NCI-H1694 (cell line): ENCODE results near the gene SLC26A4.
A peak's percentile ranks its signal among the peaks of the same experiment; 100 is the strongest.
"Not testable (repeated sequence)": the region's sequence is repeated elsewhere in the genome, so short reads cannot be mapped to it uniquely, and the experiment has no call there.

ENCODE experiments used
- DNase-seq: peaks from one replicate; lab custom pipeline; 2025; lab: John Stamatoyannopoulos, UW

SLC26A4 gene

GRCh38 chr7:107660381-107661080 is at the start of gene SLC26A4:
SLC26A4 (plus strand) TSS chr7:107660828; CDS start chr7:107661642, 814 bp downstream.
- no peak for DNase-seq

GRCh38 chr7:107613439-107613838 is 47.2 kb upstream of the SLC26A4 start:
- no peak for DNase-seq

- no peak for DNase-seq
Measured at GRCh38 chr7:107613948-107614347, 46.7 kb upstream of the SLC26A4 start.

- no peak for DNase-seq
Measured at GRCh38 chr7:107614425-107614824, 46.2 kb upstream of the SLC26A4 start.

- no peak for DNase-seq
Measured at GRCh38 chr7:107615910-107616680, 44.5 kb upstream of the SLC26A4 start.

- no peak for DNase-seq
Measured at GRCh38 chr7:107622429-107622828, 38.2 kb upstream of the SLC26A4 start.

GRCh38 chr7:107622894-107623293 is 37.7 kb upstream of the SLC26A4 start:
- DNase-seq, result no peak

GRCh38 chr7:107627002-107627401 is 33.6 kb upstream of the SLC26A4 start:
- DNase-seq, result no peak

GRCh38 chr7:107628461-107629064 is 32.1 kb upstream of the SLC26A4 start:
- DNase-seq, result no peak

- no peak for DNase-seq
Measured at GRCh38 chr7:107630342-107630741, 30.3 kb upstream of the SLC26A4 start.

- DNase-seq, result no peak
Measured at GRCh38 chr7:107631588-107632491, 28.8 kb upstream of the SLC26A4 start.

- no peak for DNase-seq
Measured at GRCh38 chr7:107632492-107632865, 28.1 kb upstream of the SLC26A4 start.

GRCh38 chr7:107638594-107638993 is 22.0 kb upstream of the SLC26A4 start:
- DNase-seq, result no peak

- DNase-seq, result not testable (repeated sequence)
Measured at GRCh38 chr7:107639070-107639469, 21.6 kb upstream of the SLC26A4 start.

- peak; percentile 96 for DNase-seq
Measured at GRCh38 chr7:107641676-107642075, 19.0 kb upstream of the SLC26A4 start.

GRCh38 chr7:107642501-107642900 is 18.1 kb upstream of the SLC26A4 start:
- no peak for DNase-seq

GRCh38 chr7:107643407-107643806 is 17.2 kb upstream of the SLC26A4 start:
- no peak for DNase-seq

GRCh38 chr7:107643938-107644308 is 16.7 kb upstream of the SLC26A4 start:
- DNase-seq, result no peak

GRCh38 chr7:107644309-107644974 is 16.2 kb upstream of the SLC26A4 start:
- no peak for DNase-seq

- no peak for DNase-seq
Measured at GRCh38 chr7:107652642-107653041, 8.0 kb upstream of the SLC26A4 start.

GRCh38 chr7:107658467-107658866 is 2.2 kb upstream of the SLC26A4 start:
- no peak for DNase-seq

- DNase-seq, result no peak
Measured at GRCh38 chr7:107659666-107660065, 962 bp upstream of the SLC26A4 start.
